ENCODE results near the gene ATP2C2.

DNA sequence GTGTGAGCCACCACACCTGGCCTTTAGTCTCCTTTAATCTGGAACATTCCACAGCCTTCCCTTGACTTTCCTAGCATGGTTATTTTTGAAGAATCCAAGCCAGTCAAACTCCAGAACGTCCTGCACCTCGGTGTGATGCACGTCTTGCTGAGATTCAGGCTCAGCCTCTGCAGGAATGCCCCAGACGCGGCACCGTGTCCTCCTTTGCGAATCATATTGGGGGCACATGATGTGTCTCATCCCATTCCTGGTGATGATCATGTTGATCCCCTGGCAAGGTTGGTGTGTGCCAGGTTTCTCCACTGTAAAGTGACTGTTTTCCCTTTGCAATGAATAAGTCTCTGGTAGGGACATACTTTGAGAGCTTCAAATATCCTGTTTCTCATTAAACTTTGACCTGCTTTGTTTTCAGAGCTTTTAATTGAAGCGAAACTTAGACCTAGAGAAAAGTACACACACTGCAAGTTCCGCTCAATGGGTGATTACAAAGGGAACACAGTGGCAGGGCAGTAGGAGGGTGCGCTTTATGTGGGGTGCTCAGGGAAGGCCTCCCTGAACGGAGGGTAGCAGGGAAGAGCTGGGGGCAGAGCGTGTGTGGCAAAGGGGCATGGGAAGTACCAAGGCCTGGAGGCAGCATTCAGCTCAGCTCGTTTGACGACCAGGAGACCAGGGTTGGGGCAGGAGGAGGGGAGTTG lies 9.6 kb upstream of the ATP2C2 start:
- TF ChIP-seq GATA2 (CRISPR knock-in tag; IDR thresholded peaks at IDR 0.05) (no peak), POLR2AphosphoS5 (IDR thresholded peaks at IDR 0.05; ENCODE audit: low read depth, low read length) (no peak), EP300 (IDR thresholded peaks at IDR 0.05; ENCODE audit: borderline replicate concordance in 1 of 2, low read depth in 1 of 2, low read length in 1 of 2) (no peak), ELF1 (IDR thresholded peaks at IDR 0.05) (no peak), GABPA (IDR thresholded peaks at IDR 0.05; ENCODE audit: low read depth) (no peak), RFX5 (IDR thresholded peaks at IDR 0.05; ENCODE audit: low read length) (no peak), EZH2phosphoT487 (IDR thresholded peaks at IDR 0.05; ENCODE audit: borderline replicate concordance, low read depth) (no peak), TAF1 (IDR thresholded peaks at IDR 0.05; ENCODE audit: borderline replicate concordance, low read depth, low read length) (no peak), SMC3 (IDR thresholded peaks at IDR 0.05; ENCODE audit: low read depth, low read length) (no peak), YY1 (IDR thresholded peaks at IDR 0.05; ENCODE audit: low read depth) (no peak), FOXM1 (IDR thresholded peaks at IDR 0.05; ENCODE audit: low read depth) (no peak)
- TF ChIP-seq, protein P1, sequence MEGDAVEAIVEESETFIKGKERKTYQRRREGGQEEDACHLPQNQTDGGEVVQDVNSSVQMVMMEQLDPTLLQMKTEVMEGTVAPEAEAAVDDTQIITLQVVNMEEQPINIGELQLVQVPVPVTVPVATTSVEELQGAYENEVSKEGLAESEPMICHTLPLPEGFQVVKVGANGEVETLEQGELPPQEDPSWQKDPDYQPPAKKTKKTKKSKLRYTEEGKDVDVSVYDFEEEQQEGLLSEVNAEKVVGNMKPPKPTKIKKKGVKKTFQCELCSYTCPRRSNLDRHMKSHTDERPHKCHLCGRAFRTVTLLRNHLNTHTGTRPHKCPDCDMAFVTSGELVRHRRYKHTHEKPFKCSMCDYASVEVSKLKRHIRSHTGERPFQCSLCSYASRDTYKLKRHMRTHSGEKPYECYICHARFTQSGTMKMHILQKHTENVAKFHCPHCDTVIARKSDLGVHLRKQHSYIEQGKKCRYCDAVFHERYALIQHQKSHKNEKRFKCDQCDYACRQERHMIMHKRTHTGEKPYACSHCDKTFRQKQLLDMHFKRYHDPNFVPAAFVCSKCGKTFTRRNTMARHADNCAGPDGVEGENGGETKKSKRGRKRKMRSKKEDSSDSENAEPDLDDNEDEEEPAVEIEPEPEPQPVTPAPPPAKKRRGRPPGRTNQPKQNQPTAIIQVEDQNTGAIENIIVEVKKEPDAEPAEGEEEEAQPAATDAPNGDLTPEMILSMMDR (IDR thresholded peaks at IDR 0.05) = no peak
- TF ChIP-seq, protein P2, sequence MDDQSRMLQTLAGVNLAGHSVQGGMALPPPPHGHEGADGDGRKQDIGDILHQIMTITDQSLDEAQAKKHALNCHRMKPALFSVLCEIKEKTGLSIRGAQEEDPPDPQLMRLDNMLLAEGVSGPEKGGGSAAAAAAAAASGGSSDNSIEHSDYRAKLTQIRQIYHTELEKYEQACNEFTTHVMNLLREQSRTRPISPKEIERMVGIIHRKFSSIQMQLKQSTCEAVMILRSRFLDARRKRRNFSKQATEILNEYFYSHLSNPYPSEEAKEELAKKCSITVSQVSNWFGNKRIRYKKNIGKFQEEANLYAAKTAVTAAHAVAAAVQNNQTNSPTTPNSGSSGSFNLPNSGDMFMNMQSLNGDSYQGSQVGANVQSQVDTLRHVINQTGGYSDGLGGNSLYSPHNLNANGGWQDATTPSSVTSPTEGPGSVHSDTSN (IDR thresholded peaks at IDR 0.05) = no peak

Measured in SK-N-SH (cell line).